H1 (cell line): ENCODE data around the gene USH2A.

Experiments used
- BCL11A ChIP-seq, 2 experiments: IDR thresholded peaks; one replicate each; pipeline ENCODE4 v1.6.1; 2011; ENCODE audit warnings: low read depth in 2 of 2, low read length in 2 of 2, mild to moderate bottlenecking in 2 of 2
- BRCA1 ChIP-seq: IDR thresholded peaks from 2 replicates; pipeline ENCODE4 v1.6.1; 2012; ENCODE audit warnings: low read depth, low read length, improper control_type of control experiment
- CREB1 ChIP-seq: IDR thresholded peaks from 2 replicates; pipeline ENCODE4 v1.6.1; 2012; ENCODE audit warnings: inconsistent platforms
- CTCF ChIP-seq, 3 experiments: IDR thresholded peaks; 1 replicate in 2 of 3; 2 replicates in 1 of 3; pipeline versions ENCODE4 v1.5.1 to v1.6.1; 2011; ENCODE audit warnings: low read length in 3 of 3, mild to moderate bottlenecking in 3 of 3, inconsistent platforms in 2 of 3, low read depth in 1 of 3, moderate library complexity in 1 of 3; ENCODE audit not compliant: insufficient read depth in 1 of 3; ENCODE audit errors: control extremely low read depth in 1 of 3
- EZH2 ChIP-seq: fragments of 200-600 bp; sonication (generic); IDR thresholded peaks from 2 replicates; pipeline ENCODE4 v1.7.1; 2012; ENCODE audit warnings: low read depth, mild to moderate bottlenecking, moderate library complexity, low read length, inconsistent platforms; ENCODE audit not compliant: severe bottlenecking
- POLR2A ChIP-seq, 2 experiments: IDR thresholded peaks; 1 replicate in 1 of 2; 2 replicates in 1 of 2; pipeline ENCODE4 v1.6.1; 2011; ENCODE audit warnings: low read depth in 2 of 2, low read length in 2 of 2, mild to moderate bottlenecking in 2 of 2; ENCODE audit errors: control extremely low read depth in 1 of 2
- RNF2 ChIP-seq: fragments of 200-900, 300-1000 bp; sonication (generic); IDR thresholded peaks from 2 replicates; pipeline ENCODE4 v1.7.1; 2016; ENCODE audit warnings: borderline replicate concordance, low read depth, mild to moderate bottlenecking, antibody characterized with exemption, low read length; ENCODE audit not compliant: poor library complexity, severe bottlenecking; ENCODE audit errors: missing control alignments
- TEAD4 ChIP-seq: IDR thresholded peaks from 2 replicates; pipeline ENCODE4 v1.6.1; 2012; ENCODE audit warnings: low read depth, low read length, inconsistent platforms, mixed read lengths
- YY1 ChIP-seq: IDR thresholded peaks from 2 replicates; pipeline ENCODE4 v1.6.1; 2011; ENCODE audit warnings: low read depth, mild to moderate bottlenecking, low read length
- ZNF274 ChIP-seq: IDR thresholded peaks from 2 replicates; pipeline ENCODE4 v1.7.0; 2012; ENCODE audit warnings: low read length, borderline replicate concordance; ENCODE audit errors: extremely low read depth

- TF ChIP-seq CTCF (IDR thresholded peaks at IDR 0.05; ENCODE audit: control extremely low read depth in 1 of 3, insufficient read depth in 1 of 3, low read depth in 1 of 3, low read length in 3 of 3) (no peak), YY1 (no peak), BRCA1 (no peak), TEAD4 (no peak), CREB1 (no peak), RNF2 (no peak), ZNF274 (no peak), EZH2 (no peak), POLR2A (IDR thresholded peaks at IDR 0.05; ENCODE audit: control extremely low read depth in 1 of 2, low read depth in 2 of 2, low read length in 2 of 2) (no peak), BCL11A (IDR thresholded peaks at IDR 0.05; ENCODE audit: low read depth in 2 of 2, low read length in 2 of 2) (no peak)
These were observed 245.0 kb downstream of the USH2A start for GRCh38 chr1:216178281-216178680.
